AG10803 (cell line): ENCODE results near the gene ARHGAP21.

Experiments
- DNase-seq: peaks from one replicate; pipeline ENCODE4 v3.0.0; 2010; ENCODE audit warnings: low read depth
- H3K4me3 ChIP-seq: 2 replicates; pipeline ENCODE4 v1.5.1; 2011; ENCODE audit warnings: mild to moderate bottlenecking, low read length, control low read depth
- TF ChIP-seq, protein P1 (sequence below): conservative IDR thresholded peaks from 2 replicates; pipeline ENCODE4 v1.5.1; 2011; ENCODE audit warnings: mild to moderate bottlenecking, low read length, control low read depth, inconsistent platforms

ARHGAP21 gene

DNA sequence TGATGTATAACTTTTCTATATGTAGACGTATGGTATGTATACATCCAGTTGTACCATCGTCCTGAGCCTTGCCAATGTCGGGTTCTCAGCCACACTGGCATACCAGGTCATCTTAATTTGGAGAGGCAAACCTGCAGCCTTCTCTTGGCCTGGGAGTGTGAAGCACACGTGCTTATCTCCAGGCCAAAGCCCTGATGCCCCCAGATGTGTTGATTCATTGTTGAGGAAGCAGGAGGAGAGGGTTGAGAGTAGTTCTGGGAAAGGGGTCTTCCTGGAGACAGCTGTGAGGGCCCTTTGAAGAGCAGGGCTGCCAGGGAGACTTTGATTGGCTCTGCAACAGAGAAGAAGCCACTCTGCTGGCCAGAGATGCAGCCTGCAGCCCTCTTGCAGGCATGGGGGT lies 155.6 kb downstream of the ARHGAP21 start:
- no peak for DNase-seq
- H3K4me3 ChIP-seq, result no peak overlapping the region
- TF ChIP-seq, protein P1, sequence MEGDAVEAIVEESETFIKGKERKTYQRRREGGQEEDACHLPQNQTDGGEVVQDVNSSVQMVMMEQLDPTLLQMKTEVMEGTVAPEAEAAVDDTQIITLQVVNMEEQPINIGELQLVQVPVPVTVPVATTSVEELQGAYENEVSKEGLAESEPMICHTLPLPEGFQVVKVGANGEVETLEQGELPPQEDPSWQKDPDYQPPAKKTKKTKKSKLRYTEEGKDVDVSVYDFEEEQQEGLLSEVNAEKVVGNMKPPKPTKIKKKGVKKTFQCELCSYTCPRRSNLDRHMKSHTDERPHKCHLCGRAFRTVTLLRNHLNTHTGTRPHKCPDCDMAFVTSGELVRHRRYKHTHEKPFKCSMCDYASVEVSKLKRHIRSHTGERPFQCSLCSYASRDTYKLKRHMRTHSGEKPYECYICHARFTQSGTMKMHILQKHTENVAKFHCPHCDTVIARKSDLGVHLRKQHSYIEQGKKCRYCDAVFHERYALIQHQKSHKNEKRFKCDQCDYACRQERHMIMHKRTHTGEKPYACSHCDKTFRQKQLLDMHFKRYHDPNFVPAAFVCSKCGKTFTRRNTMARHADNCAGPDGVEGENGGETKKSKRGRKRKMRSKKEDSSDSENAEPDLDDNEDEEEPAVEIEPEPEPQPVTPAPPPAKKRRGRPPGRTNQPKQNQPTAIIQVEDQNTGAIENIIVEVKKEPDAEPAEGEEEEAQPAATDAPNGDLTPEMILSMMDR, result no peak

DNA sequence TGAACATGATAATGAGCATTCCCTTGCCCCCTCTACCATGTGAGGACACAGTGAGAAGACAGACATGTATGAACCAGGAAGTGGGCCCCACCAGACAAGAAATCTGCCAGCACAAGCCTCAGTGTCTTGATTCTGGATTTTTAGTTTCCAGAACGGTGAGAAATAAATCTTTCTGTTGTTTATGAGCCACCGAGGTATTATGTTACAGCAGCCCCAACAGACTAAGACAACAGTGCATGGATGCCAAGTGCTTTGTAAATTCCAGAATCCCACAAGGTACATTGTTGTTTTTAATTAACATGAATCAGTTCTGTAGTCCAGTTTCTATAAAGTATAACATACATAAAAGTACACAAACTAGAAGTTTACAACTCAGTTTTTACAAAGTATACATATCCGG lies 162.2 kb downstream of the ARHGAP21 start:
- H3K4me3 ChIP-seq, result no peak overlapping the region
- TF ChIP-seq, protein P1, result no peak
- DNase-seq, result peak; percentile 15

DNA sequence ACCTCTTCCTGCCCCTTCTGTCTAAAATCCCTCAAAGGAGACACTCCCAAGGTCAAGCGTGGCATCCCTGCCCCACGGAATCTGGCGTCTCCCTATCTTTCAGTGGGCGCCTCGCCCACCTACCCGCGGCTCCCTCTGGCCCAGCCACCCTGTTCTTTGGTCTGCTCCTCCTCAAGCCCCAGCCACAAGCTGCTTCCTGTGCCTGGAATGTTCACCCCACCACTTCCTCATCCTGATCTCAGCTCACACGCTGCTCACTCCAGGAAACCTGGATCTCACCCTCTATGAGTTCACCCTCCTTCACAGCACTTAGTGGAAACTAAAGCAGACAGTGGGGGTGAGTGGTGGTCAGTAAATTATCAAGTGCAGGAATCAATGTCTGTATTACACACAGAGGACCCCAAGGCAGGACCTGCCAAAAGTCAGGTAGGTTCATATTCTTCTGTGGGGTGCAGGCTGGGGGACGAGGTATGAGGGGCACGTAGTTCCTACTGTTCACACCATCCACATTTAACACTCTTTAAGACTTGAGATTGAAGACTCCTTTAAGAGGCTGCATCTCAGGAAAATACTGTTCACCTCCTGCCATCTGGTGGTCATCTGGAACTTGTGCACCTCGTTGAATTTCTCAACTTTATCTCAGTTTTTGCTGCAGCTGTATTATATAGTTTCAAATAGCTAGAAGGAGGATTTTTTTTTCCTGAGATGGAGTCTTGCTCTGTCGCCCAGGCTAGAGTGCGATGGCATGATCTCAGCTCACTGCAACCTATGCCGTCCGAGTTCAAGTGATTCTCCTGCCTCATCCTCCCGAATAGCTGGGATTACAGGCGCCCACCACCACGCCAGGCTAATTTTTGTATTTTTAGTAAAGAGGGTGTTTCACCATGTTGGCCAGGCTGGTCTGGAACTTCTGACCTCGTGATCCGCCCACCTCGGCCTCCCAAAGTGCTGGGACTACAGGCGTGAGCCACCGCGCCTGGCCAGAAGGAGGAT lies 166.6 kb downstream of the ARHGAP21 start:
- peak; percentile 76 for DNase-seq
- TF ChIP-seq, protein P1, result peak; percentile 80
- no peak overlapping the region for H3K4me3 ChIP-seq

DNA sequence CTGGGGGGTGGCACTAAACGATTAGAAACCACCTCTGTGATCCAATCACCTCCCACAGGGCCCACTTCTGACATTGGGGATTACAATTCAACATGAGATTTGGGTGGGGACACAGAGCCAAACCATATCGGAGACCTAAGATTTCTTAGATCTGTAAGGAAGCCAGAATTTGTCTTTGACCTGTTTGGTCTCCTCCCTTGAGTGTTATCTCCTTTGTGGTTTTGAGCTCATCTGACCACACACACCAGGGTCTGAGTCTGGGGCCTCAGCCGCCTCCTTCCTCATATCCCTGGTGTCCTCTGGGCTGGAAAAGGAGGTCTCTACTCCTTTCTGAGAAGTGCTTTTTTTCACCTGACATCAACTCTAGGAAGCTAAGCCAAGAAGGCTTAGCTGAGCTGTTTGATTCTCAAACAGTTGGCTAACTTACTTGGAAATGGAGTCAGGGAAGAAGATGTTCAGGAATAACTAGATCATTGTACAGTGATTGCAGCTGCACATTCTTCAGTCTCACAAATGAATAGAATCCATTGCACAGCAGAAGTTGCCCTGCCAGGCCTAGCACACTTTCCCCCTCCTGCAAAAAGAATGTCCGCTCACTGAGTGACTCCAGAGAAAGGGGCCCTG lies 167.4 kb downstream of the ARHGAP21 start:
- H3K4me3 ChIP-seq, result no peak overlapping the region
- TF ChIP-seq, protein P1, result no peak
- DNase-seq, result no peak

DNA sequence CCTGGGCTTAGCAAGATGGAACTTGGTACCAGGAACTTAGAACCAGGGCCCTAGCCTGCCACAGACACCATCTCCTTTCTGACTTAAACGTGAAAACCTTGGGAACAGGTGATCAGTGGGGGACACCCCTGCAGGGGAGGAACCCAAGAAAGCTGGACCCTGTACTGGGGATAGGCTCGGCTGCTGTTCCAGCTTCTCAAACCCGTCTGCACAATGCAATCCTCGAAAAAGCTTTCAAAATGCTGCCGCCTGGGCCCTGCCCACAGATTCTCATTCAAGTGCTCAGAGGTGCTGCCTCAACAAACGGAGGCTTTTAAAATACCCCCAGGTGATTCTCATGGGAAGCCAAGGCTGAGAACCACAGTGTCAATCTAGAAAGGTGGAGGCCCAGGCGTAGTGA lies 169.7 kb downstream of the ARHGAP21 start:
- H3K4me3 ChIP-seq, result no peak overlapping the region
- TF ChIP-seq, protein P1, result no peak
- DNase-seq, result no peak

DNA sequence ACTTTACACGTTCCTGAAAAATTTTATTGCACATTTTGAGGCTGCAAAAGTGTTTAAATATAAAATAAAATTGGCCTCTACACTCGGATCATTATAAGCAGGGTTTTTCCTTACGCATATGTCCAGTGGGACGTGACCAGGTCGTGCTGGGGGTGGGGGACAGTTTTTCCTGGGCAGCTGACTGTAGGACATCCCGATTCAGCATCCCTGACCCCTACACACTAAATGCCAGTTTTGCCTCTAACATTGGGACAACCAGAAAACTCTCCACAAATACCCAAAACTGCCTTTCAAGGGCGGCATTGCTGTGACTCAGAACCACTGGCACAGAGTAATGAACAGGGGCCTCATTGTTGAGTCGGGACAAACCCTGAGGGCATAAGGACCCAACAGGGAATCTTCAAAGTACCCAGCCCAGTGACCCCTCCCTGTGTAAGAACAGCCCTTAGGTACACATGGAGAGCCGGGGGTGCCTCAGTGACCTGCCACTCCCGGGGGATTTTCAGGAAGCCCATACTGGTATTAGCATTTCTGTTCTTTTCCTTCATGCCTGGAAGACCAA lies 170.6 kb downstream of the ARHGAP21 start:
- TF ChIP-seq, protein P1, result no peak
- no peak overlapping the region for H3K4me3 ChIP-seq
- no peak for DNase-seq
